HepG2 (cell line): ENCODE data around the gene SLC25A43. TPM values are rescaled to one million over a fixed set of nuclear protein-coding genes. Genes with fewer than 3 reads are reported as not detected.

Experiments
- AGO2 ChIP-seq: fragments of 200-400 bp; formaldehyde crosslinking; optimal IDR thresholded peaks from 2 replicates; pipeline ENCODE3; 2017; ENCODE audit warnings: mild to moderate bottlenecking, low read depth, low read length, moderate library complexity
- AKNA ChIP-seq: sonication (generic); formaldehyde crosslinking; IDR thresholded peaks from 2 replicates; pipeline ENCODE4 v1.4.0; 2020; ENCODE audit warnings: missing genetic modification reagents, borderline replicate concordance
- CBX1 ChIP-seq: IDR thresholded peaks from one replicate; pipeline ENCODE4 v1.6.1; 2016; ENCODE audit warnings: antibody characterized with exemption, low read depth
- GPN1 ChIP-seq: sonication (generic); formaldehyde crosslinking; IDR thresholded peaks from 2 replicates; pipeline ENCODE4 v1.5.1; 2020; ENCODE audit warnings: missing genetic modification reagents, borderline replicate concordance
- MTF1 ChIP-seq: sonication (generic); formaldehyde crosslinking; IDR thresholded peaks from 2 replicates; pipeline ENCODE4 v1.5.0; 2020; ENCODE audit warnings: missing genetic modification reagents
- POLR2A ChIP-seq, 2 experiments: IDR thresholded peaks; 2 replicates each; pipeline ENCODE4 v1.6.1; 2011; ENCODE audit warnings: low read depth in 2 of 2, low read length in 2 of 2, mild to moderate bottlenecking in 1 of 2, moderate library complexity in 1 of 2; ENCODE audit not compliant: insufficient read depth in 1 of 2
- RORA ChIP-seq: sonication (generic); formaldehyde crosslinking; IDR thresholded peaks from 2 replicates; pipeline ENCODE4 v1.5.0; 2020; ENCODE audit warnings: mild to moderate bottlenecking, missing genetic modification reagents, moderate library complexity
- RXRB ChIP-seq: IDR thresholded peaks from 2 replicates; pipeline ENCODE4 v1.6.1; 2016; ENCODE audit warnings: borderline replicate concordance, missing genetic modification reagents, missing compliant biosample characterization
- SUZ12 ChIP-seq: fragments of 150-350 bp; IDR thresholded peaks from 2 replicates; pipeline ENCODE4 v1.6.1; 2014; ENCODE audit warnings: low read depth, low read length
- TAF15 ChIP-seq: fragments of 200-400 bp; formaldehyde crosslinking; IDR thresholded peaks from one replicate; pipeline ENCODE4 v1.6.1; 2018; ENCODE audit warnings: mild to moderate bottlenecking, low read depth, low read length; ENCODE audit not compliant: poor library complexity, severe bottlenecking
- ZBTB1 ChIP-seq: sonication (generic); formaldehyde crosslinking; IDR thresholded peaks from 2 replicates; pipeline ENCODE4 v1.4.0; 2020; ENCODE audit warnings: missing genetic modification reagents, borderline replicate concordance
- ZFP82 ChIP-seq: sonication (generic); formaldehyde crosslinking; IDR thresholded peaks from 2 replicates; pipeline ENCODE4 v1.5.1; 2020; ENCODE audit warnings: mild to moderate bottlenecking, missing genetic modification reagents, borderline replicate concordance
- ZMYM2 ChIP-seq: sonication (generic); formaldehyde crosslinking; IDR thresholded peaks from 2 replicates; pipeline ENCODE4 v1.8.0; 2022; ENCODE audit warnings: mild to moderate bottlenecking, missing genetic modification reagents
- ZNF124 ChIP-seq: sonication (generic); formaldehyde crosslinking; IDR thresholded peaks from 2 replicates; pipeline ENCODE4 v1.4.0; 2020; ENCODE audit warnings: missing genetic modification reagents
- ZNF282 ChIP-seq: fragments of 450-650 bp; IDR thresholded peaks from 2 replicates; pipeline ENCODE4 v1.6.1; 2018; ENCODE audit not compliant: partially characterized antibody
- ZNF773 ChIP-seq: sonication (generic); formaldehyde crosslinking; IDR thresholded peaks from 2 replicates; pipeline ENCODE4 v1.4.0; 2020; ENCODE audit warnings: missing genetic modification reagents, borderline replicate concordance
- ZNF839 ChIP-seq: sonication (generic); formaldehyde crosslinking; IDR thresholded peaks from 2 replicates; pipeline ENCODE4 v1.4.0; 2020; ENCODE audit warnings: missing genetic modification reagents, mild to moderate bottlenecking, borderline replicate concordance
- ZNF878 ChIP-seq: sonication (generic); formaldehyde crosslinking; IDR thresholded peaks from 2 replicates; pipeline ENCODE4 v1.8.1; 2023; ENCODE audit warnings: mild to moderate bottlenecking, missing genetic modification reagents, moderate library complexity
- polyA plus RNA-seq, 8 experiments: library from polyadenylated mRNA; depleted of rRNA in 3 of 8; stranded (reverse) in 7 of 8; unstranded in 1 of 8; fragments of >200 nt; fragmentation: Illumina TruSeq in 4 of 8; extraction: Trizol in 4 of 8; gene quantifications; 2 replicates each; pipeline versions ENCODE4 v1.2.1 to v1.2.3, GENCODE V29; 2011 to 2016; ENCODE audit warnings: low read depth in 4 of 8, missing spikeins in 1 of 8, mixed read lengths in 1 of 8; ENCODE audit not compliant: insufficient read depth in 1 of 8
- total RNA-seq, 5 experiments: library from RNA; depleted of rRNA; stranded (reverse); fragments of >200 nt; fragmentation: Illumina TruSeq; extraction: Trizol; gene quantifications; 2 replicates each; pipeline ENCODE4 v1.2.3, GENCODE V29; 2016; ENCODE audit warnings: low read depth in 1 of 5
- TF ChIP-seq, protein P1 (sequence below): IDR thresholded peaks from 2 replicates; pipeline ENCODE4 v1.6.1; 2012; ENCODE audit warnings: inconsistent platforms
- TF ChIP-seq, protein P2 (sequence below): sonication (generic); formaldehyde crosslinking; IDR thresholded peaks from 2 replicates; pipeline ENCODE4 v1.8.0; 2022; ENCODE audit warnings: low read depth, missing genetic modification reagents

SLC25A43 gene
- total and polyA plus RNA-seq, 2 of the 13 experiments (the other 11 are each of a cell fraction or from before 2014, with no cell fraction given), result 5.8 to 13.2 TPM

- TF ChIP-seq, protein P1, sequence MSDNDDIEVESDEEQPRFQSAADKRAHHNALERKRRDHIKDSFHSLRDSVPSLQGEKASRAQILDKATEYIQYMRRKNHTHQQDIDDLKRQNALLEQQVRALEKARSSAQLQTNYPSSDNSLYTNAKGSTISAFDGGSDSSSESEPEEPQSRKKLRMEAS, result peak; percentile 71
- TF ChIP-seq ZNF282, result no peak
- TF ChIP-seq ZNF839 (CRISPR knock-in tag), result no peak
- no peak for TF ChIP-seq ZNF878 (CRISPR knock-in tag)
- no peak; the same call in 1 of the 2 replicates for TF ChIP-seq ZFP82 (CRISPR knock-in tag)
- TF ChIP-seq RXRB (CRISPR knock-in tag), result no peak
- no peak for TF ChIP-seq AKNA (CRISPR knock-in tag)
- TF ChIP-seq CBX1, result no peak
- TF ChIP-seq ZMYM2, result no peak
- TF ChIP-seq GPN1 (CRISPR knock-in tag), result no peak
- TF ChIP-seq, protein P2, sequence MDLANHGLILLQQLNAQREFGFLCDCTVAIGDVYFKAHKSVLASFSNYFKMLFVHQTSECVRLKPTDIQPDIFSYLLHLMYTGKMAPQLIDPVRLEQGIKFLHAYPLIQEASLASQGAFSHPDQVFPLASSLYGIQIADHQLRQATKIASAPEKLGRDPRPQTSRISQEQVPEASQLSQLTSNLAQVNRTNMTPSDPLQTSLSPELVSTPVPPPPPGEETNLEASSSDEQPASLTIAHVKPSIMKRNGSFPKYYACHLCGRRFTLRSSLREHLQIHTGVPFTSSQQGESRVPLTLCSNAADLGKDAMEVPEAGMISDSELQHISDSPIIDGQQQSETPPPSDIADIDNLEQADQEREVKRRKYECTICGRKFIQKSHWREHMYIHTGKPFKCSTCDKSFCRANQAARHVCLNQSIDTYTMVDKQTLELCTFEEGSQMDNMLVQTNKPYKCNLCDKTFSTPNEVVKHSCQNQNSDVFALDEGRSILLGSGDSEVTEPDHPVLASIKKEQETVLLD (CRISPR knock-in tag), result peak; percentile 44; the same call in 1 of the 2 replicates
- no peak for TF ChIP-seq ZBTB1
- no peak for TF ChIP-seq MTF1 (CRISPR knock-in tag)
- no peak for TF ChIP-seq RORA
- no peak for TF ChIP-seq SUZ12
- peak; percentile 43 to 58; a peak in 3 of 4 replicates for TF ChIP-seq POLR2A (IDR thresholded peaks at IDR 0.05; ENCODE audit: insufficient read depth in 1 of 2, low read depth in 2 of 2, low read length in 2 of 2)
- no peak for TF ChIP-seq ZNF124
- TF ChIP-seq ZNF773 (CRISPR knock-in tag), result no peak; the same call in 1 of the 2 replicates
- no peak for TF ChIP-seq AGO2
- TF ChIP-seq TAF15, result no peak
Measured at GRCh38 chrX:119398974-119399771, at the start of gene SLC25A43 (continued).
